Measurements from ENCODE around the gene SORD.

DNA sequence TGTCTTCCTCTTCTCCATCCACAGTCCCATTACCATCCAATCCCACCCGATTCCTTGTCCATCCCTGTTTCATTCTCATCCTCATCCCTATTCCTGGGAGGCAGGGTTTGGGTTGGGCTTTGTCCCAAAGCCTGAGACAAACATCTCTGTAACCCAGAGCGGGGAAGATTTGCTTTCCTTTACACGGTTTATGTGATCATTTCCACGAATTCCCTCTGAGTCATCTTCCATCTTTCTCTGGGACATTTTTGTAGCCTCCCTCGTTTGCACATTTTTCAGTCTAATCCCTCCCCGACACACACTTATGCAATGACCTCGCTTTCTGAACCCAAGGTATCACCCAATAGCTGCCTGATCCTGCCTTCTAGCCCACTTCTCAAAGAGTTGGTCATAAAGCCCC lies 68.2 kb downstream of the SORD start:
- no peak for TF ChIP-seq POLR2AphosphoS5 (IDR thresholded peaks at IDR 0.05)
- no peak for TF ChIP-seq EP300 (IDR thresholded peaks at IDR 0.05)

All from suprapubic skin (tissue), 4 donors.